WTC11 (cell line): Measurements from ENCODE around the gene ALS2. TPM values are rescaled to one million over a fixed set of nuclear protein-coding genes. Genes with fewer than 3 reads are reported as not detected.
"Not testable (repeated sequence)": the region's sequence is repeated elsewhere in the genome, so short reads cannot be mapped to it uniquely, and the experiment has no call there.

ENCODE experiments used
- ATAC-seq: fragments of 200-7000 bp; cut with Tn5 transposase; 2 replicates; pipeline ENCODE4 v1.10.0; 2021; ENCODE audit warnings: mild to moderate bottlenecking, moderate library complexity
- CTCF ChIA-PET: fragments of 300-600 bp; sonication (Branson Sonifier 250); formaldehyde crosslinking; loops from one replicate; lab custom pipeline; 2021; ENCODE audit warnings: antibody characterized with exemption; lab: Charles Lee
- POLR2A ChIA-PET: fragments of 350-600 bp; sonication (Branson Sonifier 250); formaldehyde crosslinking; loops from one replicate; lab custom pipeline; 2021; ENCODE audit warnings: antibody characterized with exemption; lab: Charles Lee
- DNase-seq: peaks from one replicate; pipeline ENCODE4 v3.0.0; 2021; ENCODE audit warnings: low spot score
- H3K27ac Mint-ChIP-seq: 2 replicates; pipeline ENCODE4 v1.8.0; 2021; ENCODE audit warnings: mixed read lengths
- H3K27me3 Mint-ChIP-seq: 2 replicates; pipeline ENCODE4 v1.8.0; 2021; ENCODE audit warnings: low read depth, mild to moderate bottlenecking, moderate library complexity, mixed read lengths
- H3K36me3 Mint-ChIP-seq: 2 replicates; pipeline ENCODE4 v1.8.0; 2021; ENCODE audit warnings: mixed read lengths
- H3K4me1 Mint-ChIP-seq: 2 replicates; pipeline ENCODE4 v1.8.0; 2022; ENCODE audit warnings: mixed read lengths
- H3K4me3 Mint-ChIP-seq: 2 replicates; pipeline ENCODE4 v1.8.0; 2021; ENCODE audit warnings: mild to moderate bottlenecking, moderate library complexity, mixed read lengths
- H3K9me3 Mint-ChIP-seq: 2 replicates; pipeline ENCODE4 v1.8.0; 2021; ENCODE audit warnings: mixed read lengths
- ATF1 ChIP-seq: sonication (generic); formaldehyde crosslinking; IDR thresholded peaks from 2 replicates; pipeline ENCODE4 v1.8.1; 2023; ENCODE audit warnings: mild to moderate bottlenecking, moderate library complexity, missing genetic modification reagents
- E2F4 ChIP-seq: sonication (generic); formaldehyde crosslinking; IDR thresholded peaks from 2 replicates; pipeline ENCODE4 v1.8.1; 2022; ENCODE audit warnings: low read depth, mild to moderate bottlenecking, moderate library complexity, missing genetic modification reagents, borderline replicate concordance
- E2F5 ChIP-seq: sonication (generic); formaldehyde crosslinking; IDR thresholded peaks from 2 replicates; pipeline ENCODE4 v1.8.1; 2022; ENCODE audit warnings: mild to moderate bottlenecking, moderate library complexity, missing genetic modification reagents
- ETV6 ChIP-seq: sonication (generic); formaldehyde crosslinking; IDR thresholded peaks from 2 replicates; pipeline ENCODE4 v1.8.1; 2022; ENCODE audit warnings: mild to moderate bottlenecking, missing genetic modification reagents
- GRHL2 ChIP-seq: fragments of 250-450 bp; sonication (Bioruptor Pico); IDR thresholded peaks from 2 replicates; pipeline ENCODE4 v1.8.0; 2022; ENCODE audit warnings: mild to moderate bottlenecking, moderate library complexity; ENCODE audit not compliant: insufficient replicate concordance, severe bottlenecking
- HMGA2 ChIP-seq: fragments of 250-450 bp; sonication (Bioruptor Pico); IDR thresholded peaks from 2 replicates; pipeline ENCODE4 v1.4.0; 2021; ENCODE audit warnings: mild to moderate bottlenecking, moderate library complexity
- IRF2 ChIP-seq: sonication (generic); formaldehyde crosslinking; IDR thresholded peaks from 2 replicates; pipeline ENCODE4 v1.8.0; 2022; ENCODE audit warnings: low read depth, missing genetic modification reagents, borderline replicate concordance
- KAT7 ChIP-seq: sonication (generic); formaldehyde crosslinking; IDR thresholded peaks from 2 replicates; pipeline ENCODE4 v1.8.1; 2023; ENCODE audit warnings: missing genetic modification reagents, mild to moderate bottlenecking, borderline replicate concordance
- MLX ChIP-seq: sonication (generic); formaldehyde crosslinking; IDR thresholded peaks from 2 replicates; pipeline ENCODE4 v1.8.1; 2023; ENCODE audit warnings: mild to moderate bottlenecking, missing genetic modification reagents, moderate library complexity
- MYBL2 ChIP-seq: sonication (generic); formaldehyde crosslinking; IDR thresholded peaks from 2 replicates; pipeline ENCODE4 v1.8.1; 2023; ENCODE audit warnings: mild to moderate bottlenecking, moderate library complexity, missing genetic modification reagents
- OVOL2 ChIP-seq: fragments of 250-450 bp; sonication (Bioruptor Pico); IDR thresholded peaks from 2 replicates; pipeline ENCODE4 v1.9.0; 2021; ENCODE audit warnings: mild to moderate bottlenecking, borderline replicate concordance
- PREB ChIP-seq: sonication (generic); formaldehyde crosslinking; IDR thresholded peaks from 2 replicates; pipeline ENCODE4 v1.8.1; 2022; ENCODE audit warnings: mild to moderate bottlenecking, missing genetic modification reagents, moderate library complexity, borderline replicate concordance
- PRRX2 ChIP-seq: fragments of 250-450 bp; sonication (Bioruptor Pico); IDR thresholded peaks from 2 replicates; pipeline ENCODE4 v1.8.0; 2021; ENCODE audit warnings: mild to moderate bottlenecking
- SMAD3 ChIP-seq: sonication (generic); formaldehyde crosslinking; IDR thresholded peaks from 2 replicates; pipeline ENCODE4 v1.8.0; 2022; ENCODE audit warnings: missing genetic modification reagents, mild to moderate bottlenecking, borderline replicate concordance
- SP1 ChIP-seq: sonication (generic); formaldehyde crosslinking; conservative IDR thresholded peaks from 2 replicates; pipeline ENCODE4 v1.8.1; 2022; ENCODE audit warnings: missing genetic modification reagents
- TEAD1 ChIP-seq: sonication (generic); formaldehyde crosslinking; IDR thresholded peaks from 2 replicates; pipeline ENCODE4 v1.8.0; 2022; ENCODE audit warnings: mild to moderate bottlenecking, missing genetic modification reagents
- ZBTB43 ChIP-seq: sonication (generic); formaldehyde crosslinking; IDR thresholded peaks from 2 replicates; pipeline ENCODE4 v1.8.1; 2023; ENCODE audit warnings: mild to moderate bottlenecking, missing genetic modification reagents
- ZNF138 ChIP-seq: sonication (generic); formaldehyde crosslinking; conservative IDR thresholded peaks from 2 replicates; pipeline ENCODE4 v1.8.1; 2022; ENCODE audit warnings: mild to moderate bottlenecking, moderate library complexity, missing genetic modification reagents
- ZNF423 ChIP-seq: fragments of 250-450 bp; sonication (Bioruptor Pico); IDR thresholded peaks from 2 replicates; pipeline ENCODE4 v2.1.2; 2022; ENCODE audit warnings: mild to moderate bottlenecking, moderate library complexity
- total RNA-seq: library from RNA; stranded (reverse); gene quantifications from 3 replicates; pipeline ENCODE4 v1.2.3, GENCODE V29; 2021

ALS2 gene
- total RNA-seq, 1 experiment from 2014 or later, result 30.5 TPM

GRCh38 chr2:201816657-201817575 is 36.2 kb upstream of the ALS2 start (continued):
- TF ChIP-seq TEAD1 (CRISPR knock-in tag) (no peak), ZBTB43 (CRISPR knock-in tag) (no peak), ATF1 (CRISPR knock-in tag) (no peak), OVOL2 (no peak), KAT7 (CRISPR knock-in tag) (no peak), IRF2 (CRISPR knock-in tag) (no peak), MLX (CRISPR knock-in tag) (no peak), PREB (CRISPR knock-in tag) (no peak), ZNF138 (no peak), ZNF423 (no peak)

GRCh38 chr2:201813996-201814760 is 33.4 kb upstream of the ALS2 start:
- ChIA-PET CTCF (no interaction called here), POLR2A (interaction anchor here (0.7 kb wide), 1 partner anchor 387 kb away, joined by 3 read pairs; no protein-coding TSS in a partner anchor)
- no peak overlapping the region for H3K4me3 Mint-ChIP-seq
- ATAC-seq (no peak), DNase-seq (no peak)
- 0 out of 2 replicates have a peak, but pooled peaks cover 7% of the 10 kb centered on the region for H3K27me3 Mint-ChIP-seq
- H3K9me3 Mint-ChIP-seq, result peaks cover 24% of the 10 kb centered on the region
- H3K4me1 Mint-ChIP-seq, result peaks cover 9% of the 10 kb centered on the region; the same call in 1 of the 2 replicates
- no peak for TF ChIP-seq HMGA2 (CRISPR knock-in tag)
- no peak for TF ChIP-seq E2F4
- TF ChIP-seq SP1 (CRISPR knock-in tag), result no peak
- no peak for TF ChIP-seq E2F5 (CRISPR knock-in tag)
- no peak for TF ChIP-seq ATF1 (CRISPR knock-in tag)
- no peak for TF ChIP-seq MYBL2 (CRISPR knock-in tag)
- TF ChIP-seq IRF2 (CRISPR knock-in tag), result no peak
- TF ChIP-seq GRHL2, result no peak
- no peak for TF ChIP-seq SMAD3
- TF ChIP-seq ETV6 (CRISPR knock-in tag), result no peak
- TF ChIP-seq PRRX2 (CRISPR knock-in tag), result no peak
- no peak overlapping the region for H3K27ac Mint-ChIP-seq
- peaks cover 10% of the 10 kb centered on the region for H3K36me3 Mint-ChIP-seq

GRCh38 chr2:201810604-201811003 is 29.9 kb upstream of the ALS2 start:
- POLR2A ChIA-PET, result interaction anchor here (0.6 to 0.9 kb wide), 2 partner anchors 10 to 1315 kb away, joined by 4 to 6 read pairs; no protein-coding TSS in a partner anchor
- not testable (repeated sequence) for DNase-seq, ATAC-seq, H3K36me3 Mint-ChIP-seq, H3K27ac Mint-ChIP-seq, H3K4me3 Mint-ChIP-seq, H3K9me3 Mint-ChIP-seq
- CTCF ChIA-PET, result interaction anchor here (1.6 kb wide), 1 partner anchor 30 kb away, joined by 3 read pairs; the partner anchor contains the start of gene ALS2
- Mint-ChIP-seq H3K27me3 (peaks cover 26% of the 10 kb centered on the region), H3K4me1 (peaks cover 21% of the 10 kb centered on the region)
